ENCODE measurements around the gene SLC27A3.

The SLC27A3 gene

GRCh38 chr1:153746174-153746573, 29.0 kb upstream of the SLC27A3 start:
- Mint-ChIP-seq H3K36me3 (ENCODE audit: low read depth) (peaks cover 75% of the 10 kb centered on the region), H3K27me3 (ENCODE audit: low read depth) (no peaks in the 10 kb centered on the region), H3K27ac (peak overlapping the region in 1 of 3 experiments; percentile 84), H3K4me1 (peaks cover 21% of the 10 kb centered on the region), H3K9me3 (no peaks in the 10 kb centered on the region), H3K4me3 (no peak overlapping the region)
- TF ChIP-seq CTCF (IDR thresholded peaks at IDR 0.05; ENCODE audit: unreplicated experiment in 3 of 3) = no peak

- Mint-ChIP-seq H3K36me3 (ENCODE audit: low read depth) (peaks cover 72% of the 10 kb centered on the region), H3K4me1 (peaks cover 4% of the 10 kb centered on the region), H3K27ac (peak overlapping the region in 2 of 3 experiments; percentile 12 to 39), H3K27me3 (ENCODE audit: low read depth) (no peaks in the 10 kb centered on the region), H3K9me3 (no peaks in the 10 kb centered on the region), H3K4me3 (no peak overlapping the region)
- TF ChIP-seq CTCF (IDR thresholded peaks at IDR 0.05; ENCODE audit: unreplicated experiment in 3 of 3) = no peak
Measured at GRCh38 chr1:153748903-153749302, 26.3 kb upstream of the SLC27A3 start.

GRCh38 chr1:153749408-153750005, 25.7 kb upstream of the SLC27A3 start:
- Mint-ChIP-seq H3K4me1 (peaks cover 4% of the 10 kb centered on the region), H3K27me3 (ENCODE audit: low read depth) (no peaks in the 10 kb centered on the region), H3K27ac (peak overlapping the region; percentile 39 to 66 (median 55)), H3K4me3 (no peak overlapping the region), H3K9me3 (no peaks in the 10 kb centered on the region), H3K36me3 (ENCODE audit: low read depth) (peaks cover 72% of the 10 kb centered on the region)
- peak; percentile 92 to 96 (median 95) for TF ChIP-seq CTCF (IDR thresholded peaks at IDR 0.05; ENCODE audit: unreplicated experiment in 3 of 3)

GRCh38 chr1:153750026-153750995, 24.9 kb upstream of the SLC27A3 start:
- no peaks in the 10 kb centered on the region for H3K27me3 Mint-ChIP-seq (ENCODE audit: low read depth)
- TF ChIP-seq CTCF (IDR thresholded peaks at IDR 0.05; ENCODE audit: unreplicated experiment in 3 of 3) = no peak
- no peaks in the 10 kb centered on the region for H3K9me3 Mint-ChIP-seq
- peaks cover 77% of the 10 kb centered on the region for H3K36me3 Mint-ChIP-seq (ENCODE audit: low read depth)
- H3K4me1 Mint-ChIP-seq = peaks cover 4% of the 10 kb centered on the region
- no peak overlapping the region for H3K4me3 Mint-ChIP-seq
- H3K27ac Mint-ChIP-seq = peak overlapping the region in 1 of 3 experiments; percentile 66

GRCh38 chr1:153752072-153752471, 23.1 kb upstream of the SLC27A3 start:
- Mint-ChIP-seq H3K4me1 (peaks cover 4% of the 10 kb centered on the region), H3K4me3 (no peak overlapping the region), H3K36me3 (ENCODE audit: low read depth) (peaks cover 72% of the 10 kb centered on the region), H3K27me3 (ENCODE audit: low read depth) (no peaks in the 10 kb centered on the region), H3K27ac (peak overlapping the region; percentile 13 to 74 (median 18)), H3K9me3 (no peaks in the 10 kb centered on the region)
- TF ChIP-seq CTCF (IDR thresholded peaks at IDR 0.05; ENCODE audit: unreplicated experiment in 3 of 3) = no peak
